GM12872 (cell line): ENCODE data around the gene QSOX2.

Experiments
- CTCF ChIP-seq: IDR thresholded peaks from 3 replicates; pipeline ENCODE4 v1.5.1; 2011; ENCODE audit warnings: low read depth, mild to moderate bottlenecking, low read length, moderate library complexity; ENCODE audit not compliant: insufficient read depth

Gene QSOX2

GRCh38 chr9:136285501-136286358 is 40.1 kb upstream of the QSOX2 start:
- TF ChIP-seq CTCF, result no peak

GRCh38 chr9:136284951-136285350 is 39.3 kb upstream of the QSOX2 start:
- no peak for TF ChIP-seq CTCF

- TF ChIP-seq CTCF, result no peak
Observed at GRCh38 chr9:136284311-136284710, 38.7 kb upstream of the QSOX2 start.

GRCh38 chr9:136283291-136284235 is 38.0 kb upstream of the QSOX2 start:
- TF ChIP-seq CTCF, result peak; percentile 82

- no peak for TF ChIP-seq CTCF
Observed at GRCh38 chr9:136282272-136282861, 36.8 kb upstream of the QSOX2 start.

- TF ChIP-seq CTCF, result no peak
Observed at GRCh38 chr9:136281421-136282271, 36.0 kb upstream of the QSOX2 start.
